ENCODE results near the gene SPPL2B.

The SPPL2B gene

GRCh38 chr19:2324220-2324948 lies 4.1 kb upstream of the SPPL2B start:
- Histone ChIP-seq H3K4me3 (ENCODE audit: low read depth, low read length) (no peak overlapping the region), H3K9me3 (no peaks in the 10 kb centered on the region), H3K36me3 (peaks cover 56% of the 10 kb centered on the region), H3K4me1 (peaks cover 5% of the 10 kb centered on the region; the same call in 1 of the 2 replicates), H3K27me3 (no peaks in the 10 kb centered on the region)
- TF ChIP-seq, protein P1, sequence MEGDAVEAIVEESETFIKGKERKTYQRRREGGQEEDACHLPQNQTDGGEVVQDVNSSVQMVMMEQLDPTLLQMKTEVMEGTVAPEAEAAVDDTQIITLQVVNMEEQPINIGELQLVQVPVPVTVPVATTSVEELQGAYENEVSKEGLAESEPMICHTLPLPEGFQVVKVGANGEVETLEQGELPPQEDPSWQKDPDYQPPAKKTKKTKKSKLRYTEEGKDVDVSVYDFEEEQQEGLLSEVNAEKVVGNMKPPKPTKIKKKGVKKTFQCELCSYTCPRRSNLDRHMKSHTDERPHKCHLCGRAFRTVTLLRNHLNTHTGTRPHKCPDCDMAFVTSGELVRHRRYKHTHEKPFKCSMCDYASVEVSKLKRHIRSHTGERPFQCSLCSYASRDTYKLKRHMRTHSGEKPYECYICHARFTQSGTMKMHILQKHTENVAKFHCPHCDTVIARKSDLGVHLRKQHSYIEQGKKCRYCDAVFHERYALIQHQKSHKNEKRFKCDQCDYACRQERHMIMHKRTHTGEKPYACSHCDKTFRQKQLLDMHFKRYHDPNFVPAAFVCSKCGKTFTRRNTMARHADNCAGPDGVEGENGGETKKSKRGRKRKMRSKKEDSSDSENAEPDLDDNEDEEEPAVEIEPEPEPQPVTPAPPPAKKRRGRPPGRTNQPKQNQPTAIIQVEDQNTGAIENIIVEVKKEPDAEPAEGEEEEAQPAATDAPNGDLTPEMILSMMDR (IDR thresholded peaks at IDR 0.05; ENCODE audit: low read depth, low read length) = no peak
- DNase-seq = no peak

DNA sequence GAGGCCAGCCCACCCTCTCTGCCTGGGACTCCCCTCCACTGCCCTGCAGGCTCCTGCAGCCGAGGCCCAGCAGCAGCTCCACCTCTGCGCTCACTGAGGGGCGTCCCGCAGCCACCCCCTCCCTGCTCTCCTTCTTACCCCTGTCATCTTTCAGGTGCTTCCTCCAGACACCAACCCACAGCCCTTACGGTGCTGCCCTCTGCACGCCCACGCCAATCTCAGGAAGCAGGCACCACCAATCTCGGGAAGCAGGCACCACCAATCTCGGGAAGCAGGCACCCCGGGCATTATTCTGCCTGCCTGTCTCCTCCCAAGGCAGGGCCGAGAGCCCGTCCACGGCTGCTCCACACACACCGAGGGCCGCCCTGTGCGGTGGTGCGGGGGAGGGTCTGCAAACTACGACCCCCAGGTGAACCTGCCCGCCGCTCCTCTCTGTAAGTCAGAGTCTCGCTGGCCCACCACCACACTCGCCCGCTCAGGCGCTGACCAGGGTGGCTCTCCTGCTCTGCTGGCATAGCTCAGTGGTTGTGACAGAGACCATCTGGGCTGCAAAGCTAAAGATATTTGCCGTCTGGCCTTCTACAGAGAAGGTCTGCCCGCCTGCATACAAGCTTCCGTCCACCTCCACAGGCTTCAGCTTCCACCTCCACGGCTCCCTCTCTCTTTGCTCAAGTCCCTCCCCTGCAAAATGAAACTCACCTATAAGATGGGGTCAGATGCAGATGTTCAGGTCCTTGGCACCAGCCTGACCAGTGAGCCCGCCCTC lies 3.0 kb upstream of the SPPL2B start:
- H3K9me3 ChIP-seq = no peaks in the 10 kb centered on the region
- H3K4me3 ChIP-seq (ENCODE audit: low read depth, low read length) = no peak overlapping the region
- H3K27me3 ChIP-seq = no peaks in the 10 kb centered on the region
- TF ChIP-seq, protein P1 (IDR thresholded peaks at IDR 0.05; ENCODE audit: low read depth, low read length) = no peak
- H3K4me1 ChIP-seq = peaks cover 7% of the 10 kb centered on the region
- DNase-seq = no peak
- peaks cover 56% of the 10 kb centered on the region for H3K36me3 ChIP-seq

DNA sequence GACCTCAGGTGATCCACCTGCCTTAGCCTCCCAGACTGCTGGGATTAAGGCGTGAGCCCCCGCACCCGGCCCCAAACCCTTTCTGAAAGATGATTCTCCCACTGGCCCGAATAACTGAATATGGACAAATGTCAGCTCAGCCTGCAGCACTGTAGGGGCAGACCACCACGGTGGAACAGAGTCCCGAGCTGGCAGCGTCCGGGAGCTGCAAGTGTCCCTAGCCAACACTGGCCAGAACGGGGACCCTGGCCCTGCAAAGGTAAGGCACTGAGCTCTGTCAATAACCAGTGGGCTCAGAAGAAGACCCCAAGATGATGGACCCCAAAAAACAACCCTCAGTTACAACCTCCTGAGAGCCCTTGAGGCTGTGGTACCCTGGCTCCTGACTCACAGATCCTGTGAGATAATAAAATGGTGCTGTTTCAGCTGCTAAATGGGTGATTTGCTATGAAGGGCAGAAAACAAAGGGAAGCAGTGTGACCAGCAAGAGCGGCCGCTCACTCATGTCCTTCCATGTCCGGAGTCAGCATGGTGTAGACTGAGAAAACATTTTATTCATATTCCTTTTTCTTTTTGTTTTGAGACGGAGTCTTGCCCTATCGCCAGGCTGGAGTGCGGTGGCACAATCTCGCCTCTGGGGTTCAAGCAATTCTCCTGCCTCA lies 1.7 kb upstream of the SPPL2B start:
- Histone ChIP-seq H3K36me3 (peaks cover 50% of the 10 kb centered on the region), H3K9me3 (no peaks in the 10 kb centered on the region), H3K4me1 (peaks cover 21% of the 10 kb centered on the region), H3K27me3 (no peaks in the 10 kb centered on the region), H3K4me3 (ENCODE audit: low read depth, low read length) (no peak overlapping the region; the same call in 1 of the 2 replicates)
- DNase-seq = no peak
- TF ChIP-seq, protein P1 (IDR thresholded peaks at IDR 0.05; ENCODE audit: low read depth, low read length) = no peak

DNA sequence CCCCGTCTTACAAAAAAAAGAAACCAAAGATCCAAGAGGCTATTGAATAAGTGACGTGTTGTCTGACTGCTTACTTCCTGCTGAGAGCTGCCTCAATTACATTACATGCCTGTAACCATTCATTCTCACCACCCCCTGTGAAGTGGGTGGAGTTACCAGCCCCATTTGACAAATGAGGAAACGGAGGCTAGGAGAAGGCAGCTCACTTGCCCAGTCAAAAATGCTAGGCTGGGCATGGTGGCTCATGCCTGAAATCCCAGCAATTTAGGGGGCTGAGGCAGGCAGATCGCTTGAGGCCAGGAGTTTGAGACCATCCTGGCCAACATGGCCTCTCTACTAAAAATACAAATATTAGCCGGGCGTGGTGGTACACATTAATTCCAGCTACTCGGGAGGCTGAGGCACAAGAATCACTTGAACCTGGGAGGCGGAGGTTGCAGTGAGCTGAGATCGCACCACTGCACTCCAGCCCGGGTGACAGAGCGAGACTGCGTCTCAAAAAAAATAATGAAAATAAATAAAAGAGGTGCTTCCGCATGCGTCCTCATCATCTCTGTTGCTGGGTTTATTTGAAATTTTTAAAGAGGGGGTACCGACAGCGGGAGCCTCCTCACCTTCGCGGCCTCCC lies 597 bp upstream of the SPPL2B start:
- Histone ChIP-seq H3K4me1 (peaks cover 28% of the 10 kb centered on the region), H3K9me3 (no peaks in the 10 kb centered on the region), H3K36me3 (peaks cover 41% of the 10 kb centered on the region), H3K4me3 (ENCODE audit: low read depth, low read length) (peak overlapping the region; percentile 96), H3K27me3 (no peaks in the 10 kb centered on the region)
- TF ChIP-seq, protein P1 (IDR thresholded peaks at IDR 0.05; ENCODE audit: low read depth, low read length) = no peak
- no peak for DNase-seq

GRCh38 chr19:2329149-2329478 lies 630 bp downstream of the SPPL2B start:
- no peak for DNase-seq
- Histone ChIP-seq H3K4me1 (peaks cover 33% of the 10 kb centered on the region), H3K36me3 (peaks cover 35% of the 10 kb centered on the region), H3K27me3 (no peaks in the 10 kb centered on the region), H3K4me3 (ENCODE audit: low read depth, low read length) (peak overlapping the region; percentile 96), H3K9me3 (no peaks in the 10 kb centered on the region)
- TF ChIP-seq, protein P1 (IDR thresholded peaks at IDR 0.05; ENCODE audit: low read depth, low read length) = no peak
